SK-N-SH (cell line): ENCODE results near the gene PACSIN2. TPM values are rescaled to one million over a fixed set of nuclear protein-coding genes. Genes with fewer than 3 reads are reported as not detected.

Experiments used
- CTCF ChIA-PET: fragments of 300-600, 350-600 bp; formaldehyde crosslinking; extraction: SDS; loops from one replicate; lab custom pipeline; 2021; lab: Yijun Ruan, JAX
- POLR2A ChIA-PET: fragments of 350-600 bp; sonication (Branson Sonifier 250); formaldehyde crosslinking; extraction: SDS; loops from one replicate; lab custom pipeline; 2020; ENCODE audit warnings: antibody characterized with exemption, inconsistent platforms; lab: Yijun Ruan, JAX
- DNase-seq: peaks from one replicate; pipeline ENCODE4 v3.0.0; 2012
- H2AFZ ChIP-seq: fragments of 200-600 bp; sonication (generic); 2 replicates; pipeline ENCODE4 v1.8.1; 2016; ENCODE audit warnings: antibody characterized with exemption, mild to moderate bottlenecking, low read depth
- H3F3A ChIP-seq: fragments of 200-600 bp; sonication (generic); replicated peaks from 2 replicates; pipeline ENCODE3; 2016; ENCODE audit warnings: antibody characterized with exemption, mild to moderate bottlenecking; ENCODE audit not compliant: insufficient read depth
- H3K27ac ChIP-seq, 2 experiments: fragments of 200-500 bp in 1 of 2; fragments of 200-600 bp in 1 of 2; sonication (Bioruptor generic) in 1 of 2; sonication (generic), shearing (Covaris generic) in 1 of 2; 2 replicates each; pipeline versions ENCODE4 v1.5.1 to v1.6.1; 2014 to 2016; ENCODE audit warnings: low read depth in 2 of 2, inconsistent platforms in 1 of 2, low read length in 1 of 2, mild to moderate bottlenecking in 1 of 2, mixed read lengths in 1 of 2
- H3K27me3 ChIP-seq: fragments of 200-600 bp; sonication (generic), shearing (Covaris generic); 2 replicates; pipeline ENCODE4 v1.6.1; 2016; ENCODE audit warnings: mixed run types; ENCODE audit not compliant: insufficient read depth
- H3K36me3 ChIP-seq, 2 experiments: fragments of 200-500 bp in 1 of 2; fragments of 200-600 bp in 1 of 2; sonication (Bioruptor generic) in 1 of 2; sonication (generic) in 1 of 2; replicated peaks in 1 of 2; 2 replicates each; pipeline versions ENCODE3 to v1.5.1; 2014 to 2016; ENCODE audit warnings: low read length in 1 of 2, mild to moderate bottlenecking in 1 of 2; ENCODE audit not compliant: insufficient read depth in 2 of 2, control insufficient read depth in 1 of 2
- H3K4me1 ChIP-seq, 2 experiments: fragments of 200-500 bp in 1 of 2; fragments of 200-600 bp in 1 of 2; sonication (Bioruptor generic) in 1 of 2; sonication (generic), shearing (Covaris generic) in 1 of 2; 2 replicates each; pipeline versions ENCODE4 v1.5.1 to v1.6.1; 2014 to 2016; ENCODE audit warnings: low read depth in 1 of 2, low read length in 1 of 2, mixed run types in 1 of 2; ENCODE audit not compliant: insufficient read depth in 2 of 2, control insufficient read depth in 1 of 2
- H3K4me2 ChIP-seq: fragments of 200-600 bp; sonication (generic), shearing (Covaris generic); 2 replicates; pipeline ENCODE4 v1.6.1; 2017; ENCODE audit warnings: mixed run types
- H3K4me3 ChIP-seq, 2 experiments: fragments of 200-500 bp in 1 of 2; fragments of 200-600 bp in 1 of 2; sonication (Bioruptor generic) in 1 of 2; sonication (generic), shearing (Covaris generic) in 1 of 2; 2 replicates each; pipeline versions ENCODE4 v1.5.1 to v1.8.1; 2014 to 2016; ENCODE audit warnings: low read depth in 2 of 2, inconsistent platforms in 1 of 2, low read length in 1 of 2, mild to moderate bottlenecking in 1 of 2, mixed read lengths in 1 of 2, moderate library complexity in 1 of 2
- H3K79me2 ChIP-seq: fragments of 200-600 bp; sonication (generic); 2 replicates; pipeline ENCODE4 v1.8.1; 2017; ENCODE audit warnings: mild to moderate bottlenecking; ENCODE audit not compliant: insufficient read depth
- H3K9ac ChIP-seq: fragments of 200-600 bp; sonication (generic); 2 replicates; pipeline ENCODE4 v1.6.1; 2017; ENCODE audit warnings: mixed run types
- H3K9me2 ChIP-seq: fragments of 200-600 bp; sonication (generic); 2 replicates; pipeline ENCODE4 v1.6.1; 2017; ENCODE audit warnings: mixed run types
- H3K9me3 ChIP-seq: fragments of 200-600 bp; sonication (generic); 2 replicates; pipeline ENCODE4 v1.6.1; 2017; ENCODE audit warnings: mixed run types, mild to moderate bottlenecking, moderate library complexity
- H4K20me1 ChIP-seq: fragments of 200-600 bp; sonication (generic); 2 replicates; pipeline ENCODE4 v1.6.1; 2017; ENCODE audit warnings: mild to moderate bottlenecking, mixed run types; ENCODE audit not compliant: insufficient read depth
- ELF1 ChIP-seq: IDR thresholded peaks from 2 replicates; pipeline ENCODE4 v1.4.0; 2012
- EZH2phosphoT487 ChIP-seq: fragments of 200-600 bp; sonication (generic); IDR thresholded peaks from 2 replicates; pipeline ENCODE4 v1.6.1; 2017; ENCODE audit warnings: low read depth, mixed run types, mild to moderate bottlenecking, antibody characterized with exemption, moderate library complexity, borderline replicate concordance
- FOSL2 ChIP-seq: IDR thresholded peaks from 2 replicates; pipeline ENCODE4 v1.4.0; 2012; ENCODE audit warnings: low read depth, mild to moderate bottlenecking, moderate library complexity, borderline replicate concordance
- FOXJ3 ChIP-seq: sonication (generic); formaldehyde crosslinking; IDR thresholded peaks from 2 replicates; pipeline ENCODE4 v1.5.1; 2020; ENCODE audit warnings: mild to moderate bottlenecking, missing genetic modification reagents
- FOXM1 ChIP-seq: IDR thresholded peaks from 2 replicates; pipeline ENCODE4 v1.4.0; 2012; ENCODE audit warnings: low read depth, mild to moderate bottlenecking
- GATA2 ChIP-seq: sonication (generic); formaldehyde crosslinking; IDR thresholded peaks from 2 replicates; pipeline ENCODE4 v1.5.0; 2020; ENCODE audit warnings: mild to moderate bottlenecking, missing genetic modification reagents
- JUND ChIP-seq: IDR thresholded peaks from 2 replicates; pipeline ENCODE4 v1.4.0; 2012
- MEF2A ChIP-seq: IDR thresholded peaks from 2 replicates; pipeline ENCODE4 v1.4.0; 2012; ENCODE audit warnings: low read depth, borderline replicate concordance
- NFIC ChIP-seq: IDR thresholded peaks from 2 replicates; pipeline ENCODE4 v1.4.0; 2012; ENCODE audit warnings: borderline replicate concordance
- RCOR1 ChIP-seq: fragments of 150-350 bp; IDR thresholded peaks from 2 replicates; pipeline ENCODE4 v1.6.1; 2017; ENCODE audit warnings: antibody characterized with exemption, low read length
- RFX5 ChIP-seq: IDR thresholded peaks from 2 replicates; pipeline ENCODE4 v1.6.1; 2012; ENCODE audit warnings: mild to moderate bottlenecking, improper control_type of control experiment, low read length
- RXRA ChIP-seq: IDR thresholded peaks from 2 replicates; pipeline ENCODE4 v1.4.0; 2012; ENCODE audit warnings: low read depth, mild to moderate bottlenecking, borderline replicate concordance
- SIN3A ChIP-seq: IDR thresholded peaks from 2 replicates; pipeline ENCODE4 v1.6.1; 2012; ENCODE audit warnings: low read depth, mild to moderate bottlenecking, low read length, moderate library complexity, borderline replicate concordance
- TEAD4 ChIP-seq: IDR thresholded peaks from 2 replicates; pipeline ENCODE4 v1.4.0; 2012; ENCODE audit warnings: mild to moderate bottlenecking, borderline replicate concordance; ENCODE audit not compliant: insufficient read depth
- YY1 ChIP-seq: IDR thresholded peaks from 2 replicates; pipeline ENCODE4 v1.4.0; 2012; ENCODE audit warnings: low read depth, mild to moderate bottlenecking
- WGBS: methylation state at CpG from one replicate; pipeline ENCODE4 v1.1.6; 2017; ENCODE audit warnings: low lambda C conversion rate; 5-methylcytosine and 5-hydroxymethylcytosine counted together
- polyA plus RNA-seq, 3 experiments: library from polyadenylated mRNA; depleted of rRNA; stranded (reverse); fragments of >200 nt; gene quantifications; 2 replicates each; pipeline ENCODE4 v1.2.3, GENCODE V29; 2012
- TF ChIP-seq, protein P1 (sequence below): fragments of 150-350 bp; IDR thresholded peaks from 2 replicates; pipeline ENCODE4 v1.6.1; 2017; ENCODE audit warnings: antibody characterized with exemption, low read length, low read depth, borderline replicate concordance
- TF ChIP-seq, protein P2 (sequence below): IDR thresholded peaks from 2 replicates; pipeline ENCODE4; 2012
- TF ChIP-seq, protein P3 (sequence below): IDR thresholded peaks from 2 replicates; pipeline ENCODE4 v1.6.1; 2012; ENCODE audit warnings: mild to moderate bottlenecking, low read depth, low read length, moderate library complexity
- TF ChIP-seq, protein P4 (sequence below): fragments of 200-600 bp; sonication (generic); IDR thresholded peaks from 2 replicates; pipeline ENCODE4 v1.6.1; 2017; ENCODE audit warnings: antibody characterized with exemption, mild to moderate bottlenecking, moderate library complexity

Gene PACSIN2
- polyA plus RNA-seq, 1 of the 3 experiments (the other 2 are of a cell fraction): 60.5 TPM

- ChIA-PET POLR2A (no interaction called here), CTCF (no interaction called here)
- WGBS: 100% methylated on average over 7 of the region's 7 CpGs
- Histone ChIP-seq H3F3A (no peaks in the 10 kb centered on the region), H3K27ac (no peak overlapping the region), H3K9ac (no peak overlapping the region), H3K36me3 (peaks cover 0 to 13% of the 10 kb centered on the region in 2 experiments), H3K4me2 (no peak overlapping the region), H3K4me1 (no peaks in the 10 kb centered on the region; a peak in 1 of 4 replicates), H2AFZ (no peak overlapping the region), H3K4me3 (no peak overlapping the region), H4K20me1 (no peaks in the 10 kb centered on the region), H3K9me2 (no peaks in the 10 kb centered on the region), H3K79me2 (no peaks in the 10 kb centered on the region), H3K27me3 (no peaks in the 10 kb centered on the region), H3K9me3 (no peaks in the 10 kb centered on the region)
- no peak for DNase-seq
- TF ChIP-seq, protein P1, sequence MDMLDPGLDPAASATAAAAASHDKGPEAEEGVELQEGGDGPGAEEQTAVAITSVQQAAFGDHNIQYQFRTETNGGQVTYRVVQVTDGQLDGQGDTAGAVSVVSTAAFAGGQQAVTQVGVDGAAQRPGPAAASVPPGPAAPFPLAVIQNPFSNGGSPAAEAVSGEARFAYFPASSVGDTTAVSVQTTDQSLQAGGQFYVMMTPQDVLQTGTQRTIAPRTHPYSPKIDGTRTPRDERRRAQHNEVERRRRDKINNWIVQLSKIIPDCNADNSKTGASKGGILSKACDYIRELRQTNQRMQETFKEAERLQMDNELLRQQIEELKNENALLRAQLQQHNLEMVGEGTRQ: no peak
- TF ChIP-seq NFIC: no peak
- TF ChIP-seq, protein P2, sequence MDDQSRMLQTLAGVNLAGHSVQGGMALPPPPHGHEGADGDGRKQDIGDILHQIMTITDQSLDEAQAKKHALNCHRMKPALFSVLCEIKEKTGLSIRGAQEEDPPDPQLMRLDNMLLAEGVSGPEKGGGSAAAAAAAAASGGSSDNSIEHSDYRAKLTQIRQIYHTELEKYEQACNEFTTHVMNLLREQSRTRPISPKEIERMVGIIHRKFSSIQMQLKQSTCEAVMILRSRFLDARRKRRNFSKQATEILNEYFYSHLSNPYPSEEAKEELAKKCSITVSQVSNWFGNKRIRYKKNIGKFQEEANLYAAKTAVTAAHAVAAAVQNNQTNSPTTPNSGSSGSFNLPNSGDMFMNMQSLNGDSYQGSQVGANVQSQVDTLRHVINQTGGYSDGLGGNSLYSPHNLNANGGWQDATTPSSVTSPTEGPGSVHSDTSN: no peak
- no peak for TF ChIP-seq ELF1
- no peak for TF ChIP-seq TEAD4
- no peak for TF ChIP-seq RXRA
- TF ChIP-seq FOSL2: no peak
- no peak for TF ChIP-seq GATA2 (CRISPR knock-in tag)
- no peak for TF ChIP-seq RFX5
- no peak for TF ChIP-seq RCOR1
- no peak for TF ChIP-seq MEF2A
- no peak for TF ChIP-seq FOXJ3 (CRISPR knock-in tag)
- TF ChIP-seq, protein P3, sequence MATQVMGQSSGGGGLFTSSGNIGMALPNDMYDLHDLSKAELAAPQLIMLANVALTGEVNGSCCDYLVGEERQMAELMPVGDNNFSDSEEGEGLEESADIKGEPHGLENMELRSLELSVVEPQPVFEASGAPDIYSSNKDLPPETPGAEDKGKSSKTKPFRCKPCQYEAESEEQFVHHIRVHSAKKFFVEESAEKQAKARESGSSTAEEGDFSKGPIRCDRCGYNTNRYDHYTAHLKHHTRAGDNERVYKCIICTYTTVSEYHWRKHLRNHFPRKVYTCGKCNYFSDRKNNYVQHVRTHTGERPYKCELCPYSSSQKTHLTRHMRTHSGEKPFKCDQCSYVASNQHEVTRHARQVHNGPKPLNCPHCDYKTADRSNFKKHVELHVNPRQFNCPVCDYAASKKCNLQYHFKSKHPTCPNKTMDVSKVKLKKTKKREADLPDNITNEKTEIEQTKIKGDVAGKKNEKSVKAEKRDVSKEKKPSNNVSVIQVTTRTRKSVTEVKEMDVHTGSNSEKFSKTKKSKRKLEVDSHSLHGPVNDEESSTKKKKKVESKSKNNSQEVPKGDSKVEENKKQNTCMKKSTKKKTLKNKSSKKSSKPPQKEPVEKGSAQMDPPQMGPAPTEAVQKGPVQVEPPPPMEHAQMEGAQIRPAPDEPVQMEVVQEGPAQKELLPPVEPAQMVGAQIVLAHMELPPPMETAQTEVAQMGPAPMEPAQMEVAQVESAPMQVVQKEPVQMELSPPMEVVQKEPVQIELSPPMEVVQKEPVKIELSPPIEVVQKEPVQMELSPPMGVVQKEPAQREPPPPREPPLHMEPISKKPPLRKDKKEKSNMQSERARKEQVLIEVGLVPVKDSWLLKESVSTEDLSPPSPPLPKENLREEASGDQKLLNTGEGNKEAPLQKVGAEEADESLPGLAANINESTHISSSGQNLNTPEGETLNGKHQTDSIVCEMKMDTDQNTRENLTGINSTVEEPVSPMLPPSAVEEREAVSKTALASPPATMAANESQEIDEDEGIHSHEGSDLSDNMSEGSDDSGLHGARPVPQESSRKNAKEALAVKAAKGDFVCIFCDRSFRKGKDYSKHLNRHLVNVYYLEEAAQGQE: no peak
- no peak for TF ChIP-seq JUND
- TF ChIP-seq YY1: no peak
- TF ChIP-seq FOXM1: no peak
- TF ChIP-seq, protein P4, sequence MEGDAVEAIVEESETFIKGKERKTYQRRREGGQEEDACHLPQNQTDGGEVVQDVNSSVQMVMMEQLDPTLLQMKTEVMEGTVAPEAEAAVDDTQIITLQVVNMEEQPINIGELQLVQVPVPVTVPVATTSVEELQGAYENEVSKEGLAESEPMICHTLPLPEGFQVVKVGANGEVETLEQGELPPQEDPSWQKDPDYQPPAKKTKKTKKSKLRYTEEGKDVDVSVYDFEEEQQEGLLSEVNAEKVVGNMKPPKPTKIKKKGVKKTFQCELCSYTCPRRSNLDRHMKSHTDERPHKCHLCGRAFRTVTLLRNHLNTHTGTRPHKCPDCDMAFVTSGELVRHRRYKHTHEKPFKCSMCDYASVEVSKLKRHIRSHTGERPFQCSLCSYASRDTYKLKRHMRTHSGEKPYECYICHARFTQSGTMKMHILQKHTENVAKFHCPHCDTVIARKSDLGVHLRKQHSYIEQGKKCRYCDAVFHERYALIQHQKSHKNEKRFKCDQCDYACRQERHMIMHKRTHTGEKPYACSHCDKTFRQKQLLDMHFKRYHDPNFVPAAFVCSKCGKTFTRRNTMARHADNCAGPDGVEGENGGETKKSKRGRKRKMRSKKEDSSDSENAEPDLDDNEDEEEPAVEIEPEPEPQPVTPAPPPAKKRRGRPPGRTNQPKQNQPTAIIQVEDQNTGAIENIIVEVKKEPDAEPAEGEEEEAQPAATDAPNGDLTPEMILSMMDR: no peak
- no peak for TF ChIP-seq EZH2phosphoT487
- no peak for TF ChIP-seq SIN3A
Observed at GRCh38 chr22:42874010-42874409, 140.9 kb downstream of the PACSIN2 start.
